SJSA1 (cell line): Measurements from ENCODE around the gene UQCC5. TPM values are rescaled to one million over a fixed set of nuclear protein-coding genes. Genes with fewer than 3 reads are reported as not detected.

Experiments
- DNase-seq, 2 experiments: peaks; one replicate each; pipeline ENCODE4 v3.0.0-alpha.2; 2015 to 2020; ENCODE audit warnings: low spot score in 2 of 2, low read depth in 1 of 2
- H3K27ac ChIP-seq: fragments of 250-450 bp; sonication (Bioruptor Pico); 2 replicates; pipeline ENCODE4 v1.5.1; 2020; ENCODE audit warnings: mild to moderate bottlenecking, moderate library complexity
- H3K27me3 ChIP-seq: fragments of 250-450 bp; sonication (Bioruptor Pico); replicated peaks from 2 replicates; pipeline ENCODE4 v1.5.1; 2020; ENCODE audit warnings: mild to moderate bottlenecking, moderate library complexity
- H3K36me3 ChIP-seq: fragments of 250-450 bp; sonication (Bioruptor Pico); 2 replicates; pipeline ENCODE4 v1.5.1; 2020; ENCODE audit warnings: mild to moderate bottlenecking
- H3K4me1 ChIP-seq: fragments of 250-450 bp; sonication (Bioruptor Pico); replicated peaks from 2 replicates; pipeline ENCODE4 v1.6.1; 2021; ENCODE audit warnings: mild to moderate bottlenecking
- H3K4me3 ChIP-seq: fragments of 250-450 bp; sonication (Bioruptor Pico); 2 replicates; pipeline ENCODE4 v1.5.1; 2020; ENCODE audit warnings: mild to moderate bottlenecking
- H3K9me3 ChIP-seq: fragments of 250-450 bp; sonication (Bioruptor Pico); replicated peaks from 2 replicates; pipeline ENCODE4 v1.5.1; 2020; ENCODE audit warnings: mild to moderate bottlenecking
- total RNA-seq: library from RNA; depleted of rRNA; stranded (reverse); fragments of >200 nt; shearing (Covaris generic); gene quantifications from 2 replicates; pipeline ENCODE4 v1.2.3, GENCODE V29; 2014

The UQCC5 gene
- total RNA-seq, 1 experiment from 2014 or later, result 1.1 TPM

GRCh38 chr3:52531860-52532516 lies 4.4 kb upstream of the UQCC5 start:
- Histone ChIP-seq H3K4me3 (peak overlapping the region; percentile 86), H3K4me1 (peaks cover 20% of the 10 kb centered on the region)

DNA sequence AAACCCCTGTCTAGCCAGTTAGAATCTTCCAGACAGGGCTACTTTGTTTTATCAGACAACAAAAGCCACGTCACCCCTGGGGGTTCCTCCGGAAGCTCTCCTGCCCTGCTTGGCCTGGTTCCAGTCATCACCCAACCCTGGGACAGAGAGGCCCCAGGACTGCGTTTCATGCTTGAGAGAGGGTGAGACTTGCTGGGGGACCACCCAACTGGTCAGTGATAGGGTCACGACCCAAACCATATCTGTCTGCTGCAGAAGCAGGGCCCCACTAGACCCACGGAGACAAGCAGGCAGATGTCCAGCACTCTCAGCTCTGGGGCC lies 3.9 kb upstream of the UQCC5 start:
- H3K36me3 ChIP-seq, result peaks cover 22% of the 10 kb centered on the region
- H3K27me3 ChIP-seq, result no peaks in the 10 kb centered on the region
- peak overlapping the region; percentile 86 for H3K4me3 ChIP-seq
- no peak overlapping the region for H3K27ac ChIP-seq
- H3K4me1 ChIP-seq, result peaks cover 24% of the 10 kb centered on the region
- no peaks in the 10 kb centered on the region for H3K9me3 ChIP-seq
- peak; percentile 62 to 80 for DNase-seq

More at GRCh38 chr3:52531860-52532516, 4.4 kb upstream of the UQCC5 start:
- Histone ChIP-seq H3K27ac (no peak overlapping the region), H3K9me3 (no peaks in the 10 kb centered on the region), H3K27me3 (no peaks in the 10 kb centered on the region), H3K36me3 (peaks cover 27% of the 10 kb centered on the region)
- peak in 1 of 2 experiments; percentile 36 for DNase-seq

DNA sequence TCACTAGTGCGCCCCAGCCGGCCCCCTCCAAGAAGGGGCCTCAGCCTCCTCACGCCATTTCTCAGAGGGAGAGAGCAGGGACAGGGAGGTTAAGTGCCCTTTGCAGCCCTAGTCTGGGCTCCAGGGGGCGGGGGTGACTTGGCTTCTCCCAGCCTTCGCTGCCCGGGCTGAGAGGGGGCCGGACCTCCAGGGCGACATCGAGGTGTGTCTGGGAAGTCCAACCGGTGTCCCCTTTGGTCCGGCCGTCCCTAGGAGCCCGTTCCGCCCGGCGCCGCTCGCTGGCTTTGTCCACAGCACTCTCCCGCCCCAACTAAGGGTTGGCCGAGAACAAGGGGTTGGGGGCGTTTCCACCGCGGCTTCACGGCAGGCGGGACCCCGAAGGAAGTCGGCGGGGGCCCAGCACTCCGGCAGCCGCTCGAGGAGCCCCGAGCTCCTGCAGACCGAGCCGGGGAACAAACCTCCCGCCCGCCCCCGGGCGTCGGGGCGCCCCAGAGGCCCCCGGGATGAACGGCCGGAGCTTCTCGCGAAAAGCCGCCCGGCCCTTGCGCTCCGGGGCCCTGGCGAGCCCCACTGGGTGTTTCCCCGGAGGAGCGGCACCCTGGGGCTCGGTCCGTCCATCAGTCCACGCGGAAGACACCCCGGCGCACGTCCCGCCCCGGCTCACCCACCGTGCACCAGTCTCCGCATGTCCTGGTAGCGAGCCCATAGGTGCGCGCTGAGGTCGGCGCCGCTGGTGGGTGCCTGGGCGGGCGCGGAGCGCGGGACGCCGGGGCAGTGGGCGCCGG lies 3.4 kb upstream of the UQCC5 start:
- no peaks in the 10 kb centered on the region for H3K9me3 ChIP-seq
- H3K4me3 ChIP-seq, result peak overlapping the region; percentile 86
- peak; percentile 35 to 42 for DNase-seq
- H3K4me1 ChIP-seq, result peaks cover 30% of the 10 kb centered on the region
- no peaks in the 10 kb centered on the region for H3K27me3 ChIP-seq
- H3K36me3 ChIP-seq, result peaks cover 20% of the 10 kb centered on the region
- H3K27ac ChIP-seq, result no peak overlapping the region

DNA sequence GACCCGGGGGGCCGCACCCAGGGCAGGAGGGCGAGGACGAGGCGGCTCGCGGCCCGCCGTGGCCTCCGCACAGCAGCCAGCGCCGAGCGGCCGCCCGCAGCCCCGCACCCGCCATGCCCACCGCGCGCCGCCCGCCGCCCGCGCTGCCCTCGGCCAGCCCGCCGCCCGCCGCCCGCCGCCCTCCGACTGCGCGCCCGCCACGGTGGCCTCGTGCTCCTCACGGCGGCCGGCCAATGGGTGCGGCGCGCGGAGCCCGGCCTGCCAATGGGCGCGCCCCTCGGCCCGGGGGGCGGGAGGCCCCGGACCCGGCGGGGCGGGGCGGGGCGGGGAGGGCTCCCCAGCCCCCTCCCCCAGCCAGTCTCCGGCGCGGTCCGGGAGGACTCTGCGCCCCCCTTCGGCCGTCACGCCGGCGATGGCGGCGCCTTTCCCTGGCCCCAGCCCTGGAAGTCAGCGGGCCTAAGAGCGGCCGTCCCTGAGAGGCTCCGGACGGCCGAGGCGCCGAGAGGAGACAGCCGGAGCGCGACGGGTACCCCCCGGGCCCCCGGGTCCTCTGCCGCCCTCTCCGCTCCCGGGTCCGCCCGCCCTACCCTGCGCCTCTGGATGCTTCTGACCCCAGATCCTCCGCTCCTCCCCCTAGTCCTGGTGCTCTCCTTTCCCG lies 2.7 kb upstream of the UQCC5 start, which contains the start of gene NT5DC2:
Gene NT5DC2, minus strand, starts transcription at position 235 of the 658 bp plus-strand sequence. Its CDS starts 120 bp downstream, at position 115.
- Histone ChIP-seq H3K36me3 (peaks cover 14% of the 10 kb centered on the region), H3K9me3 (no peaks in the 10 kb centered on the region), H3K4me3 (peak within 1 kb of the TSS; percentile 86), H3K27me3 (no peaks in the 10 kb centered on the region), H3K4me1 (peaks cover 31% of the 10 kb centered on the region), H3K27ac (peak within 1 kb of the TSS; percentile 55; the same call in 1 of the 2 replicates)
- DNase-seq, result peak; percentile 57 to 62

- Histone ChIP-seq H3K4me1 (peaks cover 31% of the 10 kb centered on the region), H3K36me3 (peaks cover 9% of the 10 kb centered on the region), H3K9me3 (no peaks in the 10 kb centered on the region), H3K27me3 (no peaks in the 10 kb centered on the region), H3K4me3 (peak overlapping the region; percentile 86), H3K27ac (peak overlapping the region; percentile 55; the same call in 1 of the 2 replicates)
- DNase-seq, result peak in 1 of 2 experiments; percentile 39
Observed at GRCh38 chr3:52534281-52535183, 1.9 kb upstream of the UQCC5 start.

- Histone ChIP-seq H3K4me3 (peak overlapping the region; percentile 52; the same call in 1 of the 2 replicates), H3K36me3 (peaks cover 17% of the 10 kb centered on the region), H3K4me1 (peaks cover 31% of the 10 kb centered on the region), H3K27me3 (no peaks in the 10 kb centered on the region), H3K9me3 (no peaks in the 10 kb centered on the region), H3K27ac (no peak overlapping the region)
- DNase-seq, result no peak
Observed at GRCh38 chr3:52535411-52536111, 844 bp upstream of the UQCC5 start.

- H3K36me3 ChIP-seq, result peaks cover 22% of the 10 kb centered on the region
- peaks cover 31% of the 10 kb centered on the region for H3K4me1 ChIP-seq
- no peaks in the 10 kb centered on the region for H3K27me3 ChIP-seq
- H3K9me3 ChIP-seq, result no peaks in the 10 kb centered on the region
- no peak overlapping the region for H3K27ac ChIP-seq
- DNase-seq, result no peak
- peak overlapping the region; percentile 52; the same call in 1 of the 2 replicates for H3K4me3 ChIP-seq
Observed at GRCh38 chr3:52536112-52536368, 365 bp upstream of the UQCC5 start.

- peaks cover 25% of the 10 kb centered on the region for H3K4me1 ChIP-seq
- no peaks in the 10 kb centered on the region for H3K27me3 ChIP-seq
- no peak for DNase-seq
- H3K36me3 ChIP-seq, result peaks cover 22% of the 10 kb centered on the region
- H3K4me3 ChIP-seq, result peak overlapping the region; percentile 52
- H3K27ac ChIP-seq, result no peak overlapping the region
- H3K9me3 ChIP-seq, result no peaks in the 10 kb centered on the region
Observed at GRCh38 chr3:52537165-52537620, 788 bp downstream of the UQCC5 start.

- H3K4me1 ChIP-seq, result peaks cover 19% of the 10 kb centered on the region
- H3K4me3 ChIP-seq, result peak overlapping the region; percentile 52
- no peaks in the 10 kb centered on the region for H3K27me3 ChIP-seq
- H3K9me3 ChIP-seq, result no peaks in the 10 kb centered on the region
- H3K27ac ChIP-seq, result no peak overlapping the region
- no peak for DNase-seq
- peaks cover 22% of the 10 kb centered on the region for H3K36me3 ChIP-seq
Observed at GRCh38 chr3:52537726-52538421, 1.5 kb downstream of the UQCC5 start.

GRCh38 chr3:52539010-52539653 lies 2.7 kb downstream of the UQCC5 start:
- DNase-seq, result no peak
- peaks cover 22% of the 10 kb centered on the region for H3K36me3 ChIP-seq
- H3K27me3 ChIP-seq, result no peaks in the 10 kb centered on the region
- H3K9me3 ChIP-seq, result no peaks in the 10 kb centered on the region
- H3K4me3 ChIP-seq, result no peak overlapping the region
- peaks cover 15% of the 10 kb centered on the region for H3K4me1 ChIP-seq
- no peak overlapping the region for H3K27ac ChIP-seq

GRCh38 chr3:52541050-52541449 lies 4.6 kb downstream of the UQCC5 start:
- H3K4me3 ChIP-seq, result no peak overlapping the region
- H3K27me3 ChIP-seq, result no peaks in the 10 kb centered on the region
- no peak overlapping the region for H3K27ac ChIP-seq
- no peaks in the 10 kb centered on the region for H3K9me3 ChIP-seq
- peaks cover 11% of the 10 kb centered on the region for H3K4me1 ChIP-seq
- H3K36me3 ChIP-seq, result peaks cover 25% of the 10 kb centered on the region
- DNase-seq, result no peak

DNA sequence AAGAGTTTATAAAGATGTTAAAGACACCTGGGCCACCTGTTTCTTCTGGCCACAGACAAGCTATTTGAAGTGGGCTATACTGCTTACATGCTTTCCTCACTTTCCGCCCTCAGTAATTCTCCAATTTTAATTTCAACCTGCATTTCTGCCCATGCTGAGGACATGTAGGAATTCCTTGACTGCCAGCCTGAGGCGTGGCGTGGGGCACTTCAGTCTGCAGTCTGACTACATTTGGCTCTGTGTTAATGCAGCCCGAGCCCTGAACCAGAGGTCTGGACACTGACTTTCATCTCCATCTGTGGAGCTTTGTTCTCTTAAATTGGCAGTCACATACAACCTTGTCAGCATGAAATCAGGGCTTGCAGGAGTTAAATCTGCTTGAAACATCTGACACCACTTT lies 8.5 kb downstream of the UQCC5 start:
- no peaks in the 10 kb centered on the region for H3K27me3 ChIP-seq

More for the DNA sequence above, 8.5 kb downstream of the UQCC5 start:
- peaks cover 47% of the 10 kb centered on the region for H3K36me3 ChIP-seq
- H3K27ac ChIP-seq, result no peak overlapping the region
- DNase-seq, result no peak
- H3K9me3 ChIP-seq, result no peaks in the 10 kb centered on the region
- H3K4me1 ChIP-seq, result no peaks in the 10 kb centered on the region
- H3K4me3 ChIP-seq, result no peak overlapping the region
